ENCODE measurements around the gene IGF2BP3.
"Not testable (repeated sequence)": the region's sequence is repeated elsewhere in the genome, so short reads cannot be mapped to it uniquely, and the experiment has no call there.

Gene IGF2BP3

GRCh38 chr7:23335136-23335535 lies 135.2 kb downstream of the IGF2BP3 start:
- no peaks in the 10 kb centered on the region for H3K9me3 Mint-ChIP-seq
- H3K36me3 Mint-ChIP-seq: peaks cover 3% of the 10 kb centered on the region
- H3K27me3 Mint-ChIP-seq: peaks cover 5% of the 10 kb centered on the region
- H3K4me3 Mint-ChIP-seq: no peak overlapping the region
- no peaks in the 10 kb centered on the region for H3K4me1 Mint-ChIP-seq
- no peak overlapping the region for H3K27ac Mint-ChIP-seq

- Mint-ChIP-seq H3K9me3 (no peaks in the 10 kb centered on the region), H3K4me1 (no peaks in the 10 kb centered on the region), H3K36me3 (peaks cover 3% of the 10 kb centered on the region), H3K27ac (no peak overlapping the region), H3K27me3 (peaks cover 5% of the 10 kb centered on the region), H3K4me3 (no peak overlapping the region)
These were observed 135.7 kb downstream of the IGF2BP3 start for GRCh38 chr7:23334482-23335056.

DNA sequence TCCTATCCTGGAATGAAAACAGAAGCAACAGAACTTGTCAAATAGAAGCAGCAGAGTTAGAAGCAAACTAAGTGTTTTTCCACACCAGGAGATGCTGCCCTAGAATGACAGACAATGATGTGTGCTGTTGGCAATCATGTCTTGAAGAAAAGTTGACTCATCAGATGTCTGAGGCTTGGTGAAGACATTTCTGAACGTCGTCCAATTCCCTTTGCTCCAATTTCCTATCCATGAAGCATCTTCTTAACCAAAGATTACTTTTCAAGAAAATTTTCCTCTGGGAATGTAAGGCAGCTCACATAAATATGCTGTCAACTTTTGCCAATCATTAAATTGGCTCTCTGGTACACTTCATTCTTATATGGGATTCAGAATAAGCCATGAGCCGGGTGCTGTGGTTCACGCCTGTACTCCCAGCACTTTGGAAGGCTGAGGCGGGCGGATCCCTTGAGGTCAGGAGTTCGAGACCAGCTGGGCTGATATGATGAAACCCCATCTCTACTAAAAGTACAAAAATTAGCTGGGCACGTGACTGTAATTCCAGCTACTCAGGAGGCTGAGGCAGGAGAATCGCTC lies 136.5 kb downstream of the IGF2BP3 start:
- peaks cover 3% of the 10 kb centered on the region for H3K36me3 Mint-ChIP-seq
- H3K4me3 Mint-ChIP-seq: no peak overlapping the region
- H3K9me3 Mint-ChIP-seq: no peaks in the 10 kb centered on the region

DNA sequence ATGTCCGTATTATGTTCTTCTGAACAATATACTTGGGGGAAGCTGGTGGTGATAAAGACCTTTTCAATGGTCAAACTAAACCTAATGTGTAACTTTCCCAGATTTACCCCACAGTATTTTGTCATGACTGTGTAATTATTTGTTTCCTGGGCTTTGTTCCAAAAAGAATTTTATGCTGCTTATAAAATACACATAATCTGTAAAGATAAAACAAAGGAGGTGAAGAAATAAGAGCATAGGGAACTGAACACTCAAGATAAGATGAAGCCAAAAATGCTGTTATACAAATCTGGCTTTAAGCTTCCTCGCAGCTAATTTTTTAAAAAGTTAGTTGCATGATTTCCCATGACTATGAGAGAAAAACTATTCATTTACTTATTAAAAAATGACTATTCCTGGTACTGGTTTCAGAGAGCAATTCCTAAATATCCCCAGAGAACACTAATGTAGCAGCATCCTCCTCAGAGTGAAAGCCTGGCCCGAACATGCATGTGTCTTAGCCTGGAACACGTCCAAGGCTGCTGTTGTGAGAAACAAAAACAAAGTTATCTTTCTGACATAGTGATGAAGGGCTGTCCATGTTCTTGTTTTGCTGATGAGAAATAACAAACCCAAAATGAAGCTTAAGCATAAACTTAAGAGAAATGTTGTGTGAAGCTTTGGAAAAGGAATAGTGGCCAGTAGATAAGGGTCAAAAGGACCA lies 137.2 kb downstream of the IGF2BP3 start:
- H3K9me3 Mint-ChIP-seq: no peaks in the 10 kb centered on the region
- H3K36me3 Mint-ChIP-seq: peaks cover 3% of the 10 kb centered on the region
- H3K4me3 Mint-ChIP-seq: no peak overlapping the region
- no peaks in the 10 kb centered on the region for H3K4me1 Mint-ChIP-seq
- no peak overlapping the region for H3K27ac Mint-ChIP-seq
- peaks cover 5% of the 10 kb centered on the region for H3K27me3 Mint-ChIP-seq

More for the DNA sequence above, 136.5 kb downstream of the IGF2BP3 start:
- H3K27ac Mint-ChIP-seq: no peak overlapping the region
- no peaks in the 10 kb centered on the region for H3K4me1 Mint-ChIP-seq
- peaks cover 5% of the 10 kb centered on the region for H3K27me3 Mint-ChIP-seq

GRCh38 chr7:23332193-23332592 lies 138.1 kb downstream of the IGF2BP3 start:
- Mint-ChIP-seq H3K27ac (no peak overlapping the region), H3K36me3 (peaks cover 2% of the 10 kb centered on the region), H3K4me1 (no peaks in the 10 kb centered on the region)

GRCh38 chr7:23331132-23331531 lies 139.2 kb downstream of the IGF2BP3 start:
- Mint-ChIP-seq H3K36me3 (peaks cover 2% of the 10 kb centered on the region), H3K4me1 (no peaks in the 10 kb centered on the region), H3K4me3 (no peak overlapping the region), H3K27ac (no peak overlapping the region), H3K9me3 (no peaks in the 10 kb centered on the region), H3K27me3 (peaks cover 5% of the 10 kb centered on the region)

More at GRCh38 chr7:23332193-23332592, 138.1 kb downstream of the IGF2BP3 start:
- no peaks in the 10 kb centered on the region for H3K9me3 Mint-ChIP-seq
- H3K27me3 Mint-ChIP-seq: peaks cover 5% of the 10 kb centered on the region
- no peak overlapping the region for H3K4me3 Mint-ChIP-seq

DNA sequence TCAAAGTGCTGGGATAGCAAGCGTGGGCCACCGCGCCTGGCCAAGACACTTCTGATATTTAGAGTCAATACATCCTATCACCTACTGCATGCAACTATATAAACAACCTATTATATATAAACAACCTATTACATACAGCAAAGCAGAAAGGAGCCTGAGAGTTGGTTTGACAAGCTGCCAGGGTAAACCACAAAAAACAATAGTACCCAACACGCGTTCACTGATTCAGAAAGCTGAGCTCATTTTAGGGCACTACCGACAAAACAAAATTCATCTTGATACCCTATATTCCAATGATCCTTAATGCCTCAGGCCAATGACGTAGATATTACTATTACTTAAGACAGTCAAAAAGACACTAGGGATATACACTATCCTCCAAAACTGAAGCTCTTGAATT lies 154.9 kb downstream of the IGF2BP3 start:
- no peaks in the 10 kb centered on the region for H3K9me3 Mint-ChIP-seq
- H3K27ac Mint-ChIP-seq: no peak overlapping the region
- H3K27me3 Mint-ChIP-seq: peaks cover 1% of the 10 kb centered on the region
- peaks cover 4% of the 10 kb centered on the region for H3K4me1 Mint-ChIP-seq
- H3K4me3 Mint-ChIP-seq: no peak overlapping the region
- peaks cover 2% of the 10 kb centered on the region for H3K36me3 Mint-ChIP-seq

DNA sequence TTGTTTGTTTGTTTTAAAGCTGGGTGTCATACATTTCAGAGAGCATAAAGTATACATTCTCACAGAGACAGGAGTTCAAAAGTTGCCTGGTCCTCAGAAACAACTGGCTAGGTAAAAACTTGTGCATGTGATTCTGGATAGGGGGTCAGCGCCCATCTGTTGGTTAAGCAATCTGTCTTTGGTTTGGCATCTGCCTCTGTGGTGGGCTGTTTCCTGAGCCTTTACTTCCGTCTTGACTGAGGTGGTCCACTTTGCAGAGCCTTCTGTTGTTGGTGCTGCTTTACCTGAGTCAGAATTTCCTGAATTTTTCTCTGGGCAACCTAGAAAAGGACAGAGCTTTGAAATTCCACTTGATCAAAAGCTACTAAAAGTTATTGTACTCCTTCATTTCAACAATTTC lies 158.2 kb downstream of the IGF2BP3 start:
- not testable (repeated sequence) for H3K27me3 Mint-ChIP-seq, H3K4me3 Mint-ChIP-seq, H3K9me3 Mint-ChIP-seq, H3K36me3 Mint-ChIP-seq, H3K27ac Mint-ChIP-seq
- H3K4me1 Mint-ChIP-seq: peaks cover 13% of the 10 kb centered on the region

DNA sequence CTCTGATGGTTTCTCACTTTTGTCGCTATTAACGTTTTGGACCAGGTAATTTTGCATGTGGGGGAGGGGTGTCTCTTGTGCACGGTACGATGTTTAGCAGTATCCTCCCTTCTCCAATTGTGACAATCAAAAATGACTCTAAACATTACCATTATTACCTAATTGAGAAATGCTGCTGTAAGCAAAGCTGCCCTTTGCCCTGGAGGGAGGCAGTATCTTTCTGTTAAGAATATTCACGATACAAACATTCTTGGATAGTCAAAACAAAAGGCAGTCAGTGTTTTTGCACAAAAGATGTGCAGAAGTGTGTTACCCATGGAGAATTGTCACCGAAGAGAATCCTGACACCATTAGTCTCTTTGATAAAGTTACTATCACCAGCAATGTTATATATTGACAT lies 161.5 kb downstream of the IGF2BP3 start:
- peaks cover 38% of the 10 kb centered on the region for H3K4me1 Mint-ChIP-seq
- no peak overlapping the region for H3K4me3 Mint-ChIP-seq
- H3K36me3 Mint-ChIP-seq: peaks cover 15% of the 10 kb centered on the region
- H3K27me3 Mint-ChIP-seq: no peaks in the 10 kb centered on the region
- H3K9me3 Mint-ChIP-seq: no peaks in the 10 kb centered on the region
- H3K27ac Mint-ChIP-seq: no peak overlapping the region

DNA sequence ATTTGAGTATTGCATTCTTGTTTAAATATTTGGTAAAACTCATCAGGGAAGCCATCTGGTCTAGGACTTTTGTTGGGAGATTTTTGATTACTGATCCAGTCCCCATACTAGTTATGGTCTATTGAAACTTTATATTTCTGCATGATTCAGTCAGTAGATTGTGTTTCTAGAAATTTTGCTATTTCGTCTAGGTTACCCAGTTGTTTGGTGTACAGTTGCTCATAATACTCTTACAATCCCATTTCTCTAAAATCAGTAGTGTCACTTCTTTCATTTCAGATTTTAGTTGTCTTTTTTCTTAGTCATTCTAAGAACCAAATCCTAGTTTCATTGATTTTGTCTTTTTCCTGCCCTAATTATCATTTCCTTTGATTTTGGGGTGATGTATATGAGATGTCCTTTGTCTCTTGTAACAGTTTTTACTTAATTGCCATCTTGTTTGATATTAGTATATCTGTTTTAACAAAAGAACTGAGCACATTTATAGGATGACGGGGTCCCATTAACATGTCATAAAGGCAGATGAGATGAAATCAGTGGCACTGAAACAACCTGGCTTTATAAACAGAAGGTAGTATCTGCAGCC lies 163.3 kb downstream of the IGF2BP3 start:
- H3K36me3 Mint-ChIP-seq: peaks cover 22% of the 10 kb centered on the region
- no peaks in the 10 kb centered on the region for H3K27me3 Mint-ChIP-seq
- no peak overlapping the region for H3K4me3 Mint-ChIP-seq
- H3K4me1 Mint-ChIP-seq: peaks cover 52% of the 10 kb centered on the region
- no peaks in the 10 kb centered on the region for H3K9me3 Mint-ChIP-seq
- peak overlapping the region; percentile 60 for H3K27ac Mint-ChIP-seq

DNA sequence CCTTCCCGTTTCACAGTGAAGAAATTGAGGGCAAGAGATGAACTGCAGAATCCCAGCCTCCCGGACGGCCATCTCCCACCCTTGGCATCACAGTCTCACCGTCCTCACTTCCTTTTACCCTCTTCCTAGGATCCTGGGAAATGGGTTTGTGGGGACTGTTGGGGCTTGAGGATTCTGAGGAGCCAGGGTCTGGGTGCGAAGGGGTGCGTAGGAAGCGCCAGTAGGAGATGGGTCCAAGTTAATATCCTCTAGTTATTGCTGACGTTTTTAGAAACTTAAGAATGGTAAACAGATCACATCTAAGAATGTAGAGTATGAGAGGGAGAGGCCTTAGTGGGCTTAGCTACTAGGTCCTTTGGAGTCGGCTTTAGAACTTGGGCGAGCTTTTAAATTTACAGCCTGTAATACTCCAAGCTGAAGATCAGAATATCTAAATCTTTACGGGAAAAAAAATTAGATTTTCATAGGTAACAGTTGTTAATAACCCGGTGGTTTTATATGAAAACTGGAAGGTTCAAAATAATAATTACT lies 170.5 kb downstream of the IGF2BP3 start:
- H3K36me3 Mint-ChIP-seq: peaks cover 9% of the 10 kb centered on the region
- peak overlapping the region; percentile 96 for H3K27ac Mint-ChIP-seq
- H3K27me3 Mint-ChIP-seq: no peaks in the 10 kb centered on the region
- H3K4me1 Mint-ChIP-seq: peaks cover 58% of the 10 kb centered on the region
- H3K4me3 Mint-ChIP-seq: peak overlapping the region; percentile 99
- no peaks in the 10 kb centered on the region for H3K9me3 Mint-ChIP-seq

DNA sequence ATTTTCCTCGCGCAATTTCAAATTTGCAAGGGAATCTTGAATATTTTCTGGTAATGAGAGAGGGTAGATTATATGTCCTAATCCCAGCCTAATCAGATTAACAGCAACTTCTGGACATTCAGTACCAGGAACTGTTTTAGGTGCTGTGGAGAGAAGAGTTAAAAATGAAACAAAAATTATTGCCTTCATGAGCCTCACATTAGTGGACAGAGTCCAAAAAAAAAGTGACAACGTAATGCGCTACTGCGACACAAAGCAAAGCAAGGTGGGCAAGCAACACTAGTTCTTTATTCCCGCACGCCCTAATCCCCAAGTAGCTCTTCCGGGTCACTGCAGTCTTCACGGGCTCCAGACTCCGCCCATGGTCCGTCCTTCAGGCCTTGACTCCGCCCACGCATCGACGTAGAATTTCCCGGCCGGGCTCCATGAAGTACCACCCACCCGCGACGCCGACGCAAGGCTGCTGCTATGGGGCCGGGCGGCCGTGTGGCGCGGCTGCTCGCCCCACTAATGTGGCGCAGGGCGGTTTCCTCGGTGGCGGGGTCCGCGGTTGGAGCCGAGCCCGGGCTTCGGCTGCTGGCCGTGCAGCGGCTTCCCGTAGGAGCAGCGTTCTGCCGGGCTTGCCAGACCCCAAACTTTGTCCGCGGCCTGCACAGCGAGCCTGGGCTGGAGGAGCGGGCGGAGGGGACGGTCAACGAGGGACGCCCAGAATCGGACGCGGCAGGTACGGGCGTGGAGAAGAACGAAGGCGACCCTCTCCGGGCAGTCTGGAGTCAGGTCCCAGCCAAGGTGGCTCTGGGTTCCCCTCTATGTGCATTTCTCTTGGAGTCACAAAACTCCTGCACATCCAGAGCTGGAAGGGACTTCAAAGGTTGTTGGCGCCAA lies 171.2 kb downstream of the IGF2BP3 start, which contains the start of gene MALSU1:
Gene MALSU1, plus strand, starts transcription at position 455 of the 885 bp plus-strand sequence. Its CDS starts 14 bp downstream, at position 469.
- no peaks in the 10 kb centered on the region for H3K9me3 Mint-ChIP-seq
- peak within 1 kb of the TSS; percentile 99 for H3K4me3 Mint-ChIP-seq
- H3K27me3 Mint-ChIP-seq: no peaks in the 10 kb centered on the region
- H3K4me1 Mint-ChIP-seq: peaks cover 51% of the 10 kb centered on the region
- peaks cover 6% of the 10 kb centered on the region for H3K36me3 Mint-ChIP-seq
- peak within 1 kb of the TSS; percentile 96 for H3K27ac Mint-ChIP-seq

- Mint-ChIP-seq H3K36me3 (peaks cover 6% of the 10 kb centered on the region), H3K27ac (peak overlapping the region; percentile 96), H3K4me1 (peaks cover 45% of the 10 kb centered on the region), H3K4me3 (peak overlapping the region; percentile 99), H3K27me3 (no peaks in the 10 kb centered on the region), H3K9me3 (no peaks in the 10 kb centered on the region)
These were observed 172.0 kb downstream of the IGF2BP3 start for GRCh38 chr7:23298141-23298881.

GRCh38 chr7:23295401-23295697 lies 174.9 kb downstream of the IGF2BP3 start:
- H3K27ac Mint-ChIP-seq: no peak overlapping the region
- H3K36me3 Mint-ChIP-seq: no peaks in the 10 kb centered on the region
- no peaks in the 10 kb centered on the region for H3K27me3 Mint-ChIP-seq
- no peaks in the 10 kb centered on the region for H3K9me3 Mint-ChIP-seq
- peaks cover 24% of the 10 kb centered on the region for H3K4me1 Mint-ChIP-seq
- no peak overlapping the region for H3K4me3 Mint-ChIP-seq
